Stimulated activated effector memory CD8-positive, alpha-beta T cell treated with anti-CD3 and anti-CD28 coated beads, Interleukin-12 subunit alpha, Interleukin-12 subunit beta, amount 100 ng/mL, for 72 hours (primary cell): ENCODE results near the gene HVCN1.
A peak's percentile ranks its signal among the peaks of the same experiment; 100 is the strongest.
"Not testable (repeated sequence)": the region's sequence is repeated elsewhere in the genome, so short reads cannot be mapped to it uniquely, and the experiment has no call there.

Experiments used
- ATAC-seq: fragments of 150-1000 bp; cut with Tn5 transposase; 2 replicates; pipeline ENCODE4 v1.10.0; 2021
- DNase-seq, 2 donors: peaks; one replicate each; pipeline ENCODE4 v3.0.0; 2021 to 2022; ENCODE audit warnings: low spot score in 2 of 2
- H3K27ac Mint-ChIP-seq: one replicate; pipeline ENCODE4 v1.8.0; 2022; ENCODE audit warnings: mild to moderate bottlenecking, mixed read lengths
- H3K36me3 Mint-ChIP-seq: one replicate; pipeline ENCODE4 v1.8.0; 2022; ENCODE audit warnings: mild to moderate bottlenecking, mixed read lengths
- H3K4me1 Mint-ChIP-seq: one replicate; pipeline ENCODE4 v1.8.0; 2022; ENCODE audit warnings: mixed read lengths
- H3K4me3 Mint-ChIP-seq: one replicate; pipeline ENCODE4 v1.8.0; 2022; ENCODE audit warnings: mild to moderate bottlenecking, mixed read lengths
- H3K9me3 Mint-ChIP-seq: one replicate; pipeline ENCODE4 v1.8.0; 2022; ENCODE audit warnings: mixed read lengths

HVCN1 gene

GRCh38 chr12:110658878-110659277 lies 30.0 kb downstream of the HVCN1 start:
- DNase-seq (no peak), ATAC-seq (no peak)
- no peak overlapping the region for H3K4me3 Mint-ChIP-seq
- H3K36me3 Mint-ChIP-seq: peaks cover 5% of the 10 kb centered on the region
- peak overlapping the region; percentile 40 for H3K27ac Mint-ChIP-seq
- H3K4me1 Mint-ChIP-seq: peaks cover 28% of the 10 kb centered on the region
- no peaks in the 10 kb centered on the region for H3K9me3 Mint-ChIP-seq

DNA sequence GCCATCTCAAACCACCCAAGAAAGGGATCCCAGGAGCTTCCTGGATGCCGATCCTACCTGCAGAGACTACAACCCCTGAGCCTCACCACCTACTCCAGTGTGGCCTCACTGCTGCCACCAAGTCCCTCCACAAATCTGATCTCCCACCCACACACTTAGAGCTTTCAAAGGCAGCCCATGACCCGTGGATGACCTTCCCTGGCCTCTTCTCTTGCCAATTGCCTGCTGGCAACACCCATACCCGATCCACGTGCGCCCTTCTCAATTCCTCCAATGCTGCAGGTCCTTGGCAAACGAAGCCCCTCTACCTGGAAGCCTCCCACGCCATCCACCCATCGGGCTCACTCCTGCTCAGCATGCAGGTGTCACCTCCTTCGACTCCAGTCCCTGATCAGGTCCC lies 30.7 kb downstream of the HVCN1 start:
- H3K4me1 Mint-ChIP-seq: peaks cover 28% of the 10 kb centered on the region
- no peak for ATAC-seq
- no peak for DNase-seq
- H3K4me3 Mint-ChIP-seq: no peak overlapping the region
- peaks cover 5% of the 10 kb centered on the region for H3K36me3 Mint-ChIP-seq
- H3K9me3 Mint-ChIP-seq: no peaks in the 10 kb centered on the region
- peak overlapping the region; percentile 40 for H3K27ac Mint-ChIP-seq

- DNase-seq (no peak), ATAC-seq (no peak)
- no peak overlapping the region for H3K4me3 Mint-ChIP-seq
- H3K4me1 Mint-ChIP-seq: peaks cover 28% of the 10 kb centered on the region
- no peaks in the 10 kb centered on the region for H3K9me3 Mint-ChIP-seq
- H3K27ac Mint-ChIP-seq: peak overlapping the region; percentile 40
- H3K36me3 Mint-ChIP-seq: peaks cover 5% of the 10 kb centered on the region
Observed at GRCh38 chr12:110657747-110658146, 31.2 kb downstream of the HVCN1 start.

DNA sequence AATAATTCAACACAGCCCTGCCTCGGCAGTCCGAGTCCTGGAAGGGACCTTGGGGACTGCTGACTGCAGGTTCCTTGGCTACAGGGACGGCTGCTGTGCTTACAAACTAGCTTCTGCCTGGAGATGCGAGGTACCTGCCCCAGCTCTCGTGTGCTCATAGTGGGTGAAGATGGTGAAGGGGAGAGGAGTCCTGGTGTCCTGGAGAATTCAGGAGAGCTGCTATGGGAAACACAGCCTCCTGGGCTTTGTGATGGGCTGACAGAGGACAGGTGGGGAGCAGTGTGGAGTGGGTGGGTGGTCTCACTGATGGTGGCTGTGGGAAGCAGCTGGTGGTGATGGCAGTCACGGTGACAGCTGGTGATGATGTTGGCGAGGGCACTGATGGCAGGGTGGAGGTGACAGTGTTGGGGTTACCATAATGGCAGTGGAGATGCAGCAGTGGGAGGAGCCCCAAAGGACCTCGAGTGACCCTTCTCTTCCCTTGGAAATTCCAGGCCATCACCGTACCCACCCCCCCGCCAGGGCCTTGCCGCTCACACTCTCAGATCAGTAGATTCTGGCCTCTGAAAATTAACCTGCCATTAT lies 32.8 kb downstream of the HVCN1 start:
- ATAC-seq (no peak), DNase-seq (no peak)
- Mint-ChIP-seq H3K4me1 (peaks cover 17% of the 10 kb centered on the region), H3K27ac (no peak overlapping the region), H3K36me3 (peaks cover 4% of the 10 kb centered on the region), H3K4me3 (no peak overlapping the region), H3K9me3 (no peaks in the 10 kb centered on the region)

GRCh38 chr12:110654238-110654637 lies 34.7 kb downstream of the HVCN1 start:
- H3K4me3 Mint-ChIP-seq, DNase-seq, H3K27ac Mint-ChIP-seq, H3K36me3 Mint-ChIP-seq, H3K9me3 Mint-ChIP-seq, ATAC-seq: not testable (repeated sequence)
- H3K4me1 Mint-ChIP-seq: peaks cover 10% of the 10 kb centered on the region

DNA sequence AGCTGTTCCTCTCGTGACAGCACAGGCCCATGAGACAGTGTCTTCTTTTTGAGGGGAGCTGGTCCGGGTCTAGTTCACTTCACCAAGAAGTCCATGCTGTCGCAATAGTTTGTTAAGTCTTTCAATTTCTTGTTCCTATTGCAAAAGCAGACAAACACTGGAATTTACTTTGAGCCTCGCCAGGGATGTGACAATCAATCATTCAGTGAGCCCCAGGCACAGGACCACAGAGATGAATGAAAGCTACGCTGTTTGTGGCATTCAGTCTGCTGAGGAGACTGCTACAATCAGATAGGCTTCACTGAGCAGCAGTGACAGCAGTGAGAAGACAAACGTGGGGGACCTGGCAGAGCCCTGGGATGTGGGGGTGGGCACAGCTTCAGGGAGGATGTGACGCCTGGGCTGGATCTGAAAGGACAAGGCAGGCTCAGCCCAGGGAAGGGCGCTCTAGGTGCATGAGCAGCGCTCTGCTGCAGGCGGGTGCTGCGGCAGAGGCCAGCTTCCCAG lies 39.5 kb downstream of the HVCN1 start:
- Mint-ChIP-seq H3K9me3 (no peaks in the 10 kb centered on the region), H3K27ac (no peak overlapping the region), H3K4me3 (no peak overlapping the region), H3K36me3 (peaks cover 22% of the 10 kb centered on the region), H3K4me1 (peaks cover 10% of the 10 kb centered on the region)
- ATAC-seq (no peak), DNase-seq (no peak)

DNA sequence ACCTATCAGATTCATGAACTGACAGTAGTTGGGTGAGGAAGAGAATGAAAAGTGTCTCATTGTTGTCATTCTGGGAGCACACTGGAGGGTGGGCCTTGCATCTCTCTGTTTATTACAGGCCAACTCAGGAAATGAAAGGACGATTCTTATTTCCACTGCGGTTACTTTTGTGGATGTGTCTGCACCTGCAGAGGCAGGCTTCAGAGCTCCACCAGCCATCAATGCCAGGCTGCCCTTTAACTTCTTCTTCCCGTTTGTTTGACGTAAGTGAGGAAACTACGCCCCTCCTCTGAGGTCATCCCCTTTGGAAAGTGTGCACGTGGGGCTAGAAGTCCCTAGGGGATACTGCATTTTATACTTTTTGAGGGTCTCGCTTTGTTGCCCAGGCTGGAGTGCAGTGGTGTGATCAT lies 41.3 kb downstream of the HVCN1 start:
- Mint-ChIP-seq H3K36me3 (peaks cover 22% of the 10 kb centered on the region), H3K9me3 (no peaks in the 10 kb centered on the region), H3K4me3 (no peak overlapping the region), H3K27ac (peak overlapping the region; percentile 32), H3K4me1 (peaks cover 10% of the 10 kb centered on the region)
- ATAC-seq (peak; percentile 72), DNase-seq (no peak)

DNA sequence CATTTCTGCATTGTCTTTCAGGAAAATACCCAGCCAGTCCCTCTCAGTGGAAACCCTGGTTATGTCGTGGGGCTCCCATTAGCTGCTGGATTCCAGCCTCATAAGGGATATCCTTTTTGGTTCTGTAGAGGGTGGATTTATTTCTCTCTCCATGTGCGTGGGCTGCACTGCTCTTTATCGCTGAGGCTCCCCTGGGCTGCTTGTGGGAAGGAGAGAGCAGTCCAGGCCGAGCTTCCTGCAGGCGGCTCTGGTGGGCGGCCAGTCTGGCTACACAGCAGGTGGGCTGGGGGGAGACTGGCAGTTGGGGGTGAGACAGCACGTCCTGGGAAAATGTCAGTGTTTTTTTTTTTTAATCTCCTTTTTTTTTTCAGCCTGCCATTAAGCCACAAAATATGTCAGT lies 47.4 kb downstream of the HVCN1 start:
- ATAC-seq (no peak), DNase-seq (no peak)
- Mint-ChIP-seq H3K9me3 (no peaks in the 10 kb centered on the region), H3K27ac (no peak overlapping the region), H3K4me1 (peaks cover 13% of the 10 kb centered on the region), H3K36me3 (no peaks in the 10 kb centered on the region), H3K4me3 (no peak overlapping the region)

- Mint-ChIP-seq H3K36me3 (no peaks in the 10 kb centered on the region), H3K4me3 (no peak overlapping the region), H3K4me1 (peaks cover 19% of the 10 kb centered on the region), H3K9me3 (no peaks in the 10 kb centered on the region), H3K27ac (no peak overlapping the region)
- no peak for ATAC-seq
- no peak for DNase-seq
Observed at GRCh38 chr12:110640275-110641025, 48.5 kb downstream of the HVCN1 start.

DNA sequence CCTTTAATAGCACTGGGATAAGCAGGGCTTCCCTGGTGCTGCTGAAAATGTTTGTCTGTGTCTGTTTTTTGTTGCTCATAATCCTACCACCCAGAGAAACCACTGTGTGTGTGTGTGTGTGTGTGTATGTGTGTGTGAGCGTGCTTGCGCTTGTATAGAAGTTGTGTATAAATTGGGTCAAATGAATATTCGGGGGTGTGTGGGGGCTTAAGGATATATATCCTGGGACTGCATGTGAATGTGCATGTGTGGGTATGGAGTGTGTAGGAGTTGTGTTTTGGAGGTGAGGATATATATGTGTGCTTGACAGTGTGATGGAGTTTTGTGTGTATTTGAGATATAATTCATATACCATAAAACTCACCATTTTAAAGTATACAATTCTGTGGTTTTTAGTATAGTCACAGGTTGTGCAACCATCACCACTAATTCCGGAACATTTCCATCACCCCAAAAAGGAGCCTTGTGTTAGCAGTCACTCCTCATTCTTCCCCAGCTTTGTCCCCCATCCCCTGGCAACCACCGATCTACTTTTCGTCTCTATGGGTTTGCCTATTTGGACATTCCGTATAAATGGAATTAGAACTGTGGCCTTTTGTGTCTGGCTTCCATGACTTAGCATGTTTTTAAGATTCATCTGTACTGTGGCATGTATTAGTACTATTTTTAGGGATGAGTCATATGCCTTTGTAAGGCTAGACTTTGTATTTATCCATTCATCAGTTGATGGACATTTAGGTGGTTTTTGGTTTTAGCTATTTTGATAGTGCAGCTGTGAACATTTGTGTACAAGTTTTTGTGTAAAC lies 49.4 kb downstream of the HVCN1 start:
- no peak for ATAC-seq
- Mint-ChIP-seq H3K27ac (no peak overlapping the region), H3K36me3 (no peaks in the 10 kb centered on the region), H3K4me3 (no peak overlapping the region), H3K4me1 (peaks cover 25% of the 10 kb centered on the region), H3K9me3 (no peaks in the 10 kb centered on the region)
- DNase-seq: no peak

- DNase-seq (no peak), ATAC-seq (peak; percentile 50)
- no peak overlapping the region for H3K27ac Mint-ChIP-seq
- H3K36me3 Mint-ChIP-seq: no peaks in the 10 kb centered on the region
- H3K4me1 Mint-ChIP-seq: peaks cover 25% of the 10 kb centered on the region
- H3K9me3 Mint-ChIP-seq: no peaks in the 10 kb centered on the region
- H3K4me3 Mint-ChIP-seq: no peak overlapping the region
Observed at GRCh38 chr12:110638796-110639195, 50.1 kb downstream of the HVCN1 start.

- H3K9me3 Mint-ChIP-seq: no peaks in the 10 kb centered on the region
- no peaks in the 10 kb centered on the region for H3K36me3 Mint-ChIP-seq
- DNase-seq (no peak), ATAC-seq (peak; percentile 39)
- peaks cover 25% of the 10 kb centered on the region for H3K4me1 Mint-ChIP-seq
- no peak overlapping the region for H3K27ac Mint-ChIP-seq
- H3K4me3 Mint-ChIP-seq: no peak overlapping the region
Observed at GRCh38 chr12:110637869-110638441, 51.0 kb downstream of the HVCN1 start.

GRCh38 chr12:110636516-110636915 lies 52.4 kb downstream of the HVCN1 start:
- H3K4me1 Mint-ChIP-seq: peaks cover 25% of the 10 kb centered on the region
- ATAC-seq: no peak
- no peak for DNase-seq
- H3K9me3 Mint-ChIP-seq: no peaks in the 10 kb centered on the region
- no peak overlapping the region for H3K4me3 Mint-ChIP-seq
- peak overlapping the region; percentile 32 for H3K27ac Mint-ChIP-seq
- H3K36me3 Mint-ChIP-seq: no peaks in the 10 kb centered on the region

DNA sequence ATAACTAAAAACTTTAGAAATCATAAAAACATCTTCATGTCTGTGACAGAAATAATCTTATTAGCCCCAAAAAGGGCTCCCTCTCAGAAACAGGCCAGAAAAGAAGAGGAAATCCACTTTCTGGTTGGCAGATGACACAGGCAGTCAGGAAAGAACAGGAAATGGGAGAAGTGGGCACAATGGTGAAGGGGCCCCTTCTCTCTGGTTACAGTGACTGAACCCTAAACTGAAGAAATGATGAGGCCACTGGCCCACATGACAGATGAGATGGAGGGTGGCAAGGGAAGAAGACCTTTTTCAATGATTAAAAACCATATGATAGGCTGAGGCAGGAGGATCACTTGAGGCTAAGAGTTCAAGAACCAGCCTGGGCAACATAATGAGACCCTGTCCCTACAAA lies 53.9 kb downstream of the HVCN1 start:
- Mint-ChIP-seq H3K9me3 (no peaks in the 10 kb centered on the region), H3K4me3 (no peak overlapping the region), H3K4me1 (peaks cover 25% of the 10 kb centered on the region), H3K36me3 (no peaks in the 10 kb centered on the region), H3K27ac (no peak overlapping the region)
- DNase-seq (no peak), ATAC-seq (peak; percentile 65)

GRCh38 chr12:110627500-110628195 lies 61.3 kb downstream of the HVCN1 start:
- H3K27ac Mint-ChIP-seq: peak overlapping the region; percentile 48
- H3K4me3 Mint-ChIP-seq: no peak overlapping the region
- DNase-seq: no peak
- H3K36me3 Mint-ChIP-seq: no peaks in the 10 kb centered on the region
- no peak for ATAC-seq
- H3K9me3 Mint-ChIP-seq: no peaks in the 10 kb centered on the region
- no peaks in the 10 kb centered on the region for H3K4me1 Mint-ChIP-seq
